Measurements from ENCODE around the gene FSIP2. TPM values are rescaled to one million over a fixed set of nuclear protein-coding genes. Genes with fewer than 3 reads are reported as not detected.

FSIP2 gene
- total and polyA plus RNA-seq, 2 of the 8 experiments (the other 6 are each of a cell fraction or from before 2014, with no cell fraction given) = 0.47 to 1.4 TPM

DNA sequence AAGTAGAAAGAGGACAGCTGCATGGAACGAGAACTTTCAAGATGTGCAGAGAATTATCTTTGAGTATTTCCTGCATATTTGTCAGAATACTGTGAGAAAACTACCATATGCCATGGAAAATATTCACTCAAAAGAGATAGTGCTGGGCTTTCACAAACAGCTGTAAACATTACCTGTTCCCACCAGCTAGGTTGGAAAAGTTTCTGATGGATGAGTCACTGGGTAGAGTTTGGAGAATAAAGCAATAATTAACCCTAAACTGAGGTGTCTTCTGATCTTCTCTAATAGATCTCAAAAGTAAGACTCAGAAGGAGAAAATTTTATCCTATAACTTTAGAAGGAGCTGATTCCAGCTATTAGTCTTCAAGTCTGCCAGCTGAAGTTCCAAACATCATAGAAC lies 3.9 kb upstream of the FSIP2 start:
- H4K91ac ChIP-seq (replicated peaks; ENCODE audit: insufficient read length, low read length) = no peak overlapping the region
- H3K27me3 ChIP-seq (replicated peaks in 1 of 4; ENCODE audit: control insufficient read depth in 3 of 4, extremely low read depth in 1 of 4, insufficient read depth in 3 of 4, low read length in 3 of 4) = no peaks in the 10 kb centered on the region; a peak in 1 of 7 replicates
- no peak overlapping the region for H4K8ac ChIP-seq (ENCODE audit: extremely low read depth, insufficient read depth, low read length)
- no peak overlapping the region for H2BK120ac ChIP-seq (replicated peaks; ENCODE audit: low read depth, low read length)
- H3K4me3 ChIP-seq (ENCODE audit: extremely low read depth in 1 of 4, insufficient read depth in 2 of 4, low read depth in 3 of 4, low read length in 4 of 4) = no peak overlapping the region
- H2BK15ac ChIP-seq (ENCODE audit: low read length) = no peak overlapping the region
- no peak overlapping the region for H3K56ac ChIP-seq (replicated peaks; ENCODE audit: insufficient read length, low read depth, low read length)
- 90% methylated on average over 1 of the region's 1 CpG; no CpG with 5 or more reads in 1 of the 2 experiments for WGBS, 2 experiments (ENCODE audit: extremely low coverage in 1 of 2, insufficient coverage in 1 of 2, insufficient read length in 1 of 2, insufficient replicate concordance in 2 of 2, low coverage in 1 of 2, low lambda C conversion rate in 2 of 2, missing lambda C conversion rate in 1 of 2)
- no peaks in the 10 kb centered on the region for H3K79me2 ChIP-seq (ENCODE audit: control insufficient read depth in 1 of 2, insufficient read depth in 2 of 2, low read length in 2 of 2)
- H3K79me1 ChIP-seq (ENCODE audit: low read depth, low read length) = no peaks in the 10 kb centered on the region
- H3K27ac ChIP-seq (ENCODE audit: low read depth, low read length) = no peak overlapping the region
- H4K20me1 ChIP-seq (replicated peaks in 1 of 2; ENCODE audit: control insufficient read depth in 1 of 2, insufficient read depth in 2 of 2, low read length in 2 of 2) = no peaks in the 10 kb centered on the region
- H3K14ac ChIP-seq (ENCODE audit: insufficient read length) = no peak overlapping the region
- H3K9ac ChIP-seq (replicated peaks in 1 of 4; ENCODE audit: extremely low read depth in 1 of 4, low read depth in 3 of 4, low read length in 3 of 4) = no peak overlapping the region
- DNase-seq (ENCODE audit: low read depth in 1 of 2, low spot score in 2 of 2) (no peak), FAIRE-seq (no peak)
- H2BK5ac ChIP-seq (ENCODE audit: low read depth, low read length) = no peak overlapping the region
- H2BK20ac ChIP-seq (ENCODE audit: low read length) = no peak overlapping the region
- H3K4me1 ChIP-seq (replicated peaks in 1 of 4; ENCODE audit: control insufficient read depth in 3 of 4, insufficient read depth in 4 of 4, low read length in 3 of 4) = no peaks in the 10 kb centered on the region; a peak in 3 of 7 replicates
- H3K4me2 ChIP-seq (ENCODE audit: insufficient read depth in 1 of 2, low read depth in 2 of 2, low read length in 2 of 2) = no peak overlapping the region
- no peak overlapping the region for H3K4ac ChIP-seq (replicated peaks; ENCODE audit: insufficient read length, low read depth, low read length)
- no peak overlapping the region for H2AK5ac ChIP-seq (ENCODE audit: low read depth, low read length)
- H3K23me2 ChIP-seq (ENCODE audit: low read depth, low read length) = peaks cover 5% of the 10 kb centered on the region; the same call in 1 of the 2 replicates
- TF ChIP-seq BRCA1 (IDR thresholded peaks at IDR 0.05; ENCODE audit: low read depth, low read length) = no peak
- TF ChIP-seq, protein P1, sequence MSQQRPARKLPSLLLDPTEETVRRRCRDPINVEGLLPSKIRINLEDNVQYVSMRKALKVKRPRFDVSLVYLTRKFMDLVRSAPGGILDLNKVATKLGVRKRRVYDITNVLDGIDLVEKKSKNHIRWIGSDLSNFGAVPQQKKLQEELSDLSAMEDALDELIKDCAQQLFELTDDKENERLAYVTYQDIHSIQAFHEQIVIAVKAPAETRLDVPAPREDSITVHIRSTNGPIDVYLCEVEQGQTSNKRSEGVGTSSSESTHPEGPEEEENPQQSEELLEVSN (IDR thresholded peaks at IDR 0.05) = no peak
- TF ChIP-seq CREB1 (IDR thresholded peaks at IDR 0.05) = no peak
- no peak for TF ChIP-seq CEBPB (IDR thresholded peaks at IDR 0.05; ENCODE audit: low read depth, low read length)
- no peak for TF ChIP-seq RNF2 (IDR thresholded peaks at IDR 0.05; ENCODE audit: borderline replicate concordance, low read depth, low read length, missing control alignments, poor library complexity, severe bottlenecking)
- TF ChIP-seq NANOG (IDR thresholded peaks at IDR 0.05; ENCODE audit: insufficient read depth, low read depth, low read length, poor library complexity, severe bottlenecking) = no peak
- no peak for TF ChIP-seq POLR2A (IDR thresholded peaks at IDR 0.05; ENCODE audit: control extremely low read depth in 1 of 2, low read depth in 2 of 2, low read length in 2 of 2)
- no peak for TF ChIP-seq YY1 (IDR thresholded peaks at IDR 0.05; ENCODE audit: low read depth, low read length)
- TF ChIP-seq CBX5 (IDR thresholded peaks at IDR 0.05; ENCODE audit: low read depth, low read length) = no peak
- no peak overlapping the region for H3K18ac ChIP-seq (ENCODE audit: extremely low read depth, low read length)
- H2AFZ ChIP-seq (ENCODE audit: low read length) = no peak overlapping the region
- H3K36me3 ChIP-seq (ENCODE audit: control insufficient read depth in 2 of 4, insufficient read depth in 4 of 4, low read length in 3 of 4) = no peaks in the 10 kb centered on the region
- POLR2A ChIA-PET (ENCODE audit: partially characterized antibody) = no interaction called here
- no peak overlapping the region for H4K5ac ChIP-seq (ENCODE audit: insufficient read length, low read depth, low read length)
- no peak overlapping the region for H3K23ac ChIP-seq (ENCODE audit: insufficient read length)
- CTCF ChIA-PET (ENCODE audit: partially characterized antibody) = interaction anchor here (0.9 to 2.9 kb wide), 3 partner anchors 350 to 398 kb away, joined by 3 to 11 read pairs (median 3); no protein-coding TSS in a partner anchor
- H2BK12ac ChIP-seq (ENCODE audit: low read depth, low read length) = no peak overlapping the region
- H3K9me3 ChIP-seq (ENCODE audit: insufficient read depth in 2 of 2, low read depth in 1 of 2, low read length in 1 of 2) = no peaks in the 10 kb centered on the region

Measured in H1 (cell line).